Spleen (tissue), 11 donors: ENCODE data around the gene DEPDC5. TPM values are rescaled to one million over a fixed set of nuclear protein-coding genes. Genes with fewer than 3 reads are reported as not detected.

ENCODE experiments used
- DNase-seq: peaks from one replicate; pipeline ENCODE4 v3.0.0-alpha.2; 2020
- H3K27ac ChIP-seq, 8 donors: fragments of 200-600 bp; sonication (generic) in 7 of 8; 1 replicate in 4 of 8; 2 replicates in 4 of 8; pipeline versions ENCODE4 v1.5.0 to v1.8.0; 2016 to 2021; ENCODE audit warnings: inconsistent platforms in 4 of 8, mild to moderate bottlenecking in 4 of 8, moderate library complexity in 1 of 8
- H3K27me3 ChIP-seq, 7 donors: fragments of 200-600 bp; sonication (generic) in 6 of 7; replicated peaks in 1 of 7; 1 replicate in 4 of 7; 2 replicates in 3 of 7; pipeline versions ENCODE4 v1.5.0 to v1.8.0; 2016 to 2021; ENCODE audit warnings: inconsistent platforms in 3 of 7, mild to moderate bottlenecking in 1 of 7
- H3K36me3 ChIP-seq, 6 donors: fragments of 200-600 bp; sonication (generic) in 5 of 6; 1 replicate in 4 of 6; 2 replicates in 2 of 6; pipeline versions ENCODE4 v1.5.0 to v1.8.0; 2016 to 2021; ENCODE audit warnings: inconsistent platforms in 2 of 6
- H3K4me1 ChIP-seq, 6 donors: fragments of 200-600 bp; sonication (generic) in 5 of 6; 1 replicate in 3 of 6; 2 replicates in 3 of 6; pipeline versions ENCODE4 v1.5.0 to v1.8.0; 2016 to 2021; ENCODE audit warnings: inconsistent platforms in 3 of 6
- H3K4me3 ChIP-seq, 8 donors: fragments of 200-600 bp; sonication (generic) in 7 of 8; 1 replicate in 4 of 8; 2 replicates in 4 of 8; pipeline versions ENCODE4 v1.5.0 to v1.8.0; 2016 to 2021; ENCODE audit warnings: inconsistent platforms in 4 of 8, mild to moderate bottlenecking in 4 of 8, moderate library complexity in 2 of 8
- H3K9me3 ChIP-seq, 8 donors: fragments of 200-600 bp; sonication (generic) in 7 of 8; 1 replicate in 4 of 8; 2 replicates in 4 of 8; pipeline versions ENCODE4 v1.5.0 to v1.8.0; 2016 to 2021; ENCODE audit warnings: inconsistent platforms in 4 of 8
- CTCF ChIP-seq, 11 experiments: fragments of 200-600 bp in 7 of 11; fragments of 450-650 bp in 4 of 11; sonication (generic) in 4 of 11; IDR thresholded peaks in 8 of 11; conservative IDR thresholded peaks in 3 of 11; 1 replicate in 7 of 11; 2 replicates in 4 of 11; pipeline versions ENCODE4 v1.4.0 to v1.8.0; 2016 to 2021; ENCODE audit warnings: antibody characterized with exemption in 11 of 11, inconsistent platforms in 4 of 11, mild to moderate bottlenecking in 1 of 11
- POLR2A ChIP-seq, 3 donors: fragments of 450-650 bp; IDR thresholded peaks; one replicate each; pipeline ENCODE4 v1.5.1; 2017; ENCODE audit warnings: antibody characterized with exemption in 3 of 3, mild to moderate bottlenecking in 1 of 3
- POLR2AphosphoS5 ChIP-seq, 3 donors: sonication (generic); formaldehyde crosslinking; IDR thresholded peaks; one replicate each; pipeline ENCODE4 v1.5.1; 2017; ENCODE audit warnings: antibody characterized with exemption in 3 of 3
- WGBS, 5 donors: extraction: QIAGEN DNeasy Blood & Tissue Kit in 3 of 5; methylation state at CpG; one replicate each; pipeline versions ENCODE4 v1.1.5 to v1.1.7; 2013 to 2018; 5-methylcytosine and 5-hydroxymethylcytosine counted together
- intact Hi-C: fragments of 100-400 bp; cut with DNase I; formaldehyde crosslinking; loops from one replicate; pipeline ENCODE4 v1.15.0; 2023; ENCODE audit warnings: low total_unique reads
- polyA plus RNA-seq, 3 donors: library from polyadenylated mRNA; stranded (reverse); fragments of 200-250 nt; gene quantifications; one replicate each; pipeline ENCODE4 v1.2.1, GENCODE V29; 2013
- total RNA-seq, 7 donors: library from RNA; depleted of rRNA in 3 of 7; stranded (reverse); fragments of >200 nt in 3 of 7; fragmentation: NEBNext Ultra II Directional in 4 of 7; extraction: Animal tissue kit (Norgen Biotek cat#: 25700) in 4 of 7; gene quantifications; one replicate each; pipeline versions ENCODE4 v1.1.0 to v1.2.1, GENCODE V29; 2016 to 2021
- donor health status: healthy with polysubstance abuse.
- donor health status: DM: no; HTN: no; CAD: no; lungs with moderate emphysema.
- donor health status: DM: no; HTN: no; CAD: no.
- donor health status: Bipolar disorder and iron deficiency.
- donor health status: healthy.
- donor health status: DM: no; HTN: no; CAD: no.
- donor health status: DM: yes; HTN: yes; CAD: no.

The DEPDC5 gene
- total and polyA plus RNA-seq, 10 donors, result 9.6 to 64.6 (median 44.3) TPM

DNA sequence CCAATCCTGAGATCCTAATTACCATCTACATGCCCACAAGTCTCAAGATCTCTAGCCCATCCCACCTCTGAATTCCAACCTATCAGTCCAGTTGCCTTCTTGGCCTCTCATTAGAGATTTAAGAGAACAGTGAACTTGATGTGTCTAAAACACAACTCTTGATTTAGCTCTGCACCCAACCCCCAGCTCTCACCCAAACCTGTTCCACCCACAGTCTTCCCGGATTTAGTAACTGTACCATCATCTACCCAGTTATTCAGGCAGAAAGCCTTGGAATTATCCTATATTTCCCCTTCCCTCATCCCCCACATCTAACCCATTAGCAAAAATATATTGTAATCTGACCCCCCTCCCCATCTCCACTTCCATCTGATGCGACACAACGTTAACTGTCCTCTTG lies 166.5 kb downstream of the DEPDC5 start:
- no peak overlapping the region for H3K27ac ChIP-seq
- 91 to 99% (median 95%) methylated on average over 3 of the region's 3 CpGs for WGBS, 5 donors
- no peaks in the 10 kb centered on the region for H3K9me3 ChIP-seq
- TF ChIP-seq CTCF (IDR thresholded peaks at IDR 0.05 in 8 of 11, conservative IDR thresholded peaks at IDR 0.05 in 3 of 11), result no peak
- no peak for TF ChIP-seq POLR2AphosphoS5 (IDR thresholded peaks at IDR 0.05)
- no peak for TF ChIP-seq POLR2A (IDR thresholded peaks at IDR 0.05)
- H3K4me3 ChIP-seq, result no peak overlapping the region
- peaks cover 10 to 74% (median 47%) of the 10 kb centered on the region in 6 donors for H3K4me1 ChIP-seq
- intact Hi-C loops, result no loop called here
- no peak for DNase-seq
- no peaks in the 10 kb centered on the region for H3K36me3 ChIP-seq
- H3K27me3 ChIP-seq, result peaks cover 0 to 7% (median 0%) of the 10 kb centered on the region in 7 donors

DNA sequence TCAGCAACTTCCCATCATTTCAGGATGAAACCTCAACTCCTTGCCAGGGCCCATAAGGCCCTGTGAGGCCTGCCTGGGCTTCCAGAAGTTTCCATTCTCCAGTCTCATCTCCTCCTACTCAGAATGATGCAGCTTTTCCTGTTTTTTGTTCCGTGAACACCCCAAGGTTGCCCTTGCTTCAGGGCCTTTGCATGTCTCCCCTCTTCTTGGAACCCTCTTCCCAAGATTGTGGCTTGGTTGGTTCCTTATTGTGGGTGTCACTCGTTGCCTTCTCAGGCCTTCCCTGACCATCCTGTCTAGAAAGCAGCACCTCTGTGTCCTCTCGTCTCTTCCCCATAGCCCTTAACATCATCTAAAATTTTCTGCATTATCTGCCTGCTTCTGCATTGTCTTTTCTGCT lies 167.3 kb downstream of the DEPDC5 start:
- WGBS, 5 donors, result 55 to 84% (median 62%) methylated on average over 3 of the region's 3 CpGs
- Histone ChIP-seq H3K27ac (peak overlapping the region in 1 of 8 donors; percentile 2), H3K4me3 (no peak overlapping the region), H3K36me3 (no peaks in the 10 kb centered on the region), H3K4me1 (peaks cover 10 to 74% (median 47%) of the 10 kb centered on the region in 6 donors), H3K9me3 (no peaks in the 10 kb centered on the region), H3K27me3 (peaks cover 0 to 7% (median 0%) of the 10 kb centered on the region in 7 donors)
- no peak for TF ChIP-seq CTCF (IDR thresholded peaks at IDR 0.05 in 8 of 11, conservative IDR thresholded peaks at IDR 0.05 in 3 of 11)
- TF ChIP-seq POLR2AphosphoS5 (IDR thresholded peaks at IDR 0.05), result no peak
- DNase-seq, result no peak
- intact Hi-C loops, result no loop called here

DNA sequence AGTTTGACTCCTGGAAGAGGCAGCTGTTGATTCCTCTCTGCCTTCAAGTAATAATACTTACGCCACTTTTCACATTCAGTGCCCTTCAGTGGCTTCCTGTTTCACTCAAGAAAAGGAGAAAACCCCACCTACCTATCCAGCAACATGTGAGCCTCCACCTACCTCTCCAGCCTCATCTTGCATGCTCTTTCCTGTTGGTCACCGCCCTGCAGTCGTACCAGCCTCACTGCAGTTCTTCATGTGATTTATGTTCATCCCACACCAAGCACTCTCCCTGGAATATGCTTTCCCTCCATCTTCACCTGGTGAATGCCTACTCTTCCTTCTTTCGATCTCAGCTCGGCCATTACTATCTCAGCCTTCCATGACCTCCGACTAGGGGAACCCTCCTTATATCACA lies 168.7 kb downstream of the DEPDC5 start:
- peaks cover 0 to 7% (median 0%) of the 10 kb centered on the region in 7 donors for H3K27me3 ChIP-seq
- no peak overlapping the region for H3K4me3 ChIP-seq
- no peak for DNase-seq
- no peak for TF ChIP-seq POLR2AphosphoS5 (IDR thresholded peaks at IDR 0.05)
- no peaks in the 10 kb centered on the region for H3K36me3 ChIP-seq
- H3K9me3 ChIP-seq, result no peaks in the 10 kb centered on the region
- 43 to 62% (median 58%) methylated on average over 6 of the region's 6 CpGs for WGBS, 5 donors
- H3K27ac ChIP-seq, result peak overlapping the region in 6 of 8 donors; percentile 41 to 79 (median 60)
- peaks cover 8 to 61% (median 36%) of the 10 kb centered on the region in 6 donors for H3K4me1 ChIP-seq
- intact Hi-C loops, result no loop called here

GRCh38 chr22:31923136-31923535 lies 169.3 kb downstream of the DEPDC5 start:
- intact Hi-C loops, result no loop called here
- Histone ChIP-seq H3K27me3 (peaks cover 0 to 7% (median 0%) of the 10 kb centered on the region in 7 donors), H3K36me3 (no peaks in the 10 kb centered on the region), H3K4me1 (peaks cover 5 to 55% (median 30%) of the 10 kb centered on the region in 6 donors), H3K27ac (peak overlapping the region in 7 of 8 donors; percentile 5 to 79 (median 61)), H3K9me3 (no peaks in the 10 kb centered on the region), H3K4me3 (peak overlapping the region in 1 of 8 donors; percentile 11)
- DNase-seq, result no peak
- peak in 1 of 3 donors; percentile 9 for TF ChIP-seq POLR2AphosphoS5 (IDR thresholded peaks at IDR 0.05)
- no peak for TF ChIP-seq CTCF (IDR thresholded peaks at IDR 0.05 in 8 of 11, conservative IDR thresholded peaks at IDR 0.05 in 3 of 11)
- no peak for TF ChIP-seq POLR2A (IDR thresholded peaks at IDR 0.05)
- 3 to 8% (median 5%) methylated on average over 5 of the region's 5 CpGs for WGBS, 5 donors
